Measurements from ENCODE around the gene DHRS1. TPM values are rescaled to one million over a fixed set of nuclear protein-coding genes. Genes with fewer than 3 reads are reported as not detected.

The DHRS1 gene
- total and polyA plus RNA-seq, 2 of the 4 experiments (the other 2 are of a cell fraction), result 15.8 to 38.6 TPM

DNA sequence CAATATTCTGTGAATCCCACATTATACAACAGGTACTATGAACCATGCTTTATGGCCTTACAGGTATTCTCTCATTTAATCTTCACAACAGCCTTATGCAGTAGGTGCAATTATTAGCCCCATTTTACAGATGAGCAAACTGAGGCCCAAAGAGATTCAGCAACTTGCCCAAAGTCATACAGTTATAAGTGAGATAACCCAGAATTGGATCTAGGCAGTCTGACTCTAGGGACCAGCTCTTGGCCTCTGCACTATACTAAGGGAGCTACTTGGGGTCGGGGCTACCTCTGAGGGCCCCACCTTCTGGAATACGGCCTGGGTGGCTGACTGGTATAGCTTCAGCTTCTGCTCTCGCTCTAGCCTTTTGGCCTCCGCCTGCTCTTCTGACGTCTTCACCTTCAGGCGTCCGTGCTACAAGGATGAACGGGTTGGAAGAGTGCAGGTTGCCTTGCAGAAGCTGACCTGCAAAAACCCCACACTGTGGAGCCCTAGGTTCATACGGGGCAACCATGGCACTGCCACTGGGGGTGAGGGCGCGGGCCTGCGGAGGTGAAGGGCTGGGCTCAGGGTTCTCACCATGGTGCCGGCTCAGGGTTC, 28.9 kb downstream of the DHRS1 start:
- Histone ChIP-seq H3K23ac (ENCODE audit: low read depth, low read length) (no peak overlapping the region), H2BK15ac (ENCODE audit: low read depth, low read length) (no peak overlapping the region), H3K4me3 (ENCODE audit: insufficient read depth, low read depth, low read length) (peak overlapping the region; percentile 63), H4K20me1 (ENCODE audit: insufficient read depth, low read length) (no peaks in the 10 kb centered on the region), H2AK9ac (replicated peaks; ENCODE audit: low read depth, low read length, poor library complexity) (peak overlapping the region; percentile 100), H3K27me3 (ENCODE audit: control insufficient read depth, insufficient read depth, low read length) (no peaks in the 10 kb centered on the region), H2BK20ac (ENCODE audit: low read depth, low read length) (no peak overlapping the region), H2AFZ (replicated peaks; ENCODE audit: low read length, poor library complexity) (peak overlapping the region; percentile 97), H3K9ac (ENCODE audit: low read depth, low read length) (peak overlapping the region; percentile 92), H3K4me2 (ENCODE audit: low read depth, low read length) (peak overlapping the region; percentile 88), H4K91ac (ENCODE audit: insufficient read depth, low read depth, low read length) (no peak overlapping the region; the same call in 1 of the 2 replicates), H4K5ac (ENCODE audit: low read depth, low read length) (peak overlapping the region; percentile 92), H2AK5ac (ENCODE audit: low read depth, low read length) (0 out of 2 replicates have a peak overlapping the region, but pooled peaks have one; percentile 40), H3K9me3 (ENCODE audit: control insufficient read depth, insufficient read depth, low read length) (no peaks in the 10 kb centered on the region), H3K18ac (ENCODE audit: low read depth, low read length) (peak overlapping the region; percentile 78; the same call in 1 of the 2 replicates), H4K8ac (ENCODE audit: low read depth in 2 of 2, low read length in 2 of 2) (peak overlapping the region; percentile 90 to 97; a peak in 3 of 4 replicates), H3K4me1 (ENCODE audit: control insufficient read depth, insufficient read depth, low read length) (peaks cover 5% of the 10 kb centered on the region; the same call in 1 of the 2 replicates), H3K36me3 (ENCODE audit: control insufficient read depth, insufficient read depth, low read length) (peaks cover 27% of the 10 kb centered on the region), H3K14ac (replicated peaks; ENCODE audit: low read depth, low read length) (peak overlapping the region; percentile 97), H3K56ac (ENCODE audit: extremely low read depth, insufficient read depth, low read length) (no peak overlapping the region; the same call in 1 of the 2 replicates), H3K9me1 (ENCODE audit: insufficient read depth, low read length) (peaks cover 5% of the 10 kb centered on the region; the same call in 1 of the 2 replicates), H3K4ac (ENCODE audit: low read depth, low read length) (peak overlapping the region; percentile 96), H2BK5ac (ENCODE audit: low read depth, low read length, poor library complexity, severe bottlenecking) (peak overlapping the region; percentile 90), H3K27ac (ENCODE audit: insufficient read depth, low read length) (peak overlapping the region; percentile 89), H3K79me1 (ENCODE audit: low read depth in 1 of 2, low read length in 2 of 2) (peaks cover 10 to 28% of the 10 kb centered on the region in 2 experiments), H2BK120ac (ENCODE audit: low read depth, low read length) (no peak overlapping the region)
- no peak for ATAC-seq (ENCODE audit: low read depth)
- dilution Hi-C loops (cut with HindIII; ENCODE audit: low sequenced_read_pairs, unreplicated experiment) (no loop called here), in situ Hi-C loops (cut with MboI; ENCODE audit: low sequenced_read_pairs) (no loop called here), intact Hi-C loops (cut with micrococcal nuclease) (loop anchor here (1.0 to 2.0 kb wide), 3 partner anchors 14 to 28 kb away; partner anchors contain the start of gene TINF2)
- CTCF ChIA-PET, result interaction anchor here (0.8 to 2.0 kb wide), 4 partner anchors 9 to 28 kb away, joined by 3 to 11 read pairs (median 4); partner anchors contain the start of gene TINF2
- POLR2A ChIA-PET (ENCODE audit: unreplicated experiment), result no interaction called here
- WGBS, 2 experiments (ENCODE audit: extremely low coverage in 2 of 2, insufficient read length in 1 of 2), result 76% methylated on average over 2 of the region's 13 CpGs; no CpG with 5 or more reads in 1 of the 2 experiments
- BruUV-seq (replicated peaks), result no TSS peak
- DNase-seq, result no peak
- TF ChIP-seq, protein P1, sequence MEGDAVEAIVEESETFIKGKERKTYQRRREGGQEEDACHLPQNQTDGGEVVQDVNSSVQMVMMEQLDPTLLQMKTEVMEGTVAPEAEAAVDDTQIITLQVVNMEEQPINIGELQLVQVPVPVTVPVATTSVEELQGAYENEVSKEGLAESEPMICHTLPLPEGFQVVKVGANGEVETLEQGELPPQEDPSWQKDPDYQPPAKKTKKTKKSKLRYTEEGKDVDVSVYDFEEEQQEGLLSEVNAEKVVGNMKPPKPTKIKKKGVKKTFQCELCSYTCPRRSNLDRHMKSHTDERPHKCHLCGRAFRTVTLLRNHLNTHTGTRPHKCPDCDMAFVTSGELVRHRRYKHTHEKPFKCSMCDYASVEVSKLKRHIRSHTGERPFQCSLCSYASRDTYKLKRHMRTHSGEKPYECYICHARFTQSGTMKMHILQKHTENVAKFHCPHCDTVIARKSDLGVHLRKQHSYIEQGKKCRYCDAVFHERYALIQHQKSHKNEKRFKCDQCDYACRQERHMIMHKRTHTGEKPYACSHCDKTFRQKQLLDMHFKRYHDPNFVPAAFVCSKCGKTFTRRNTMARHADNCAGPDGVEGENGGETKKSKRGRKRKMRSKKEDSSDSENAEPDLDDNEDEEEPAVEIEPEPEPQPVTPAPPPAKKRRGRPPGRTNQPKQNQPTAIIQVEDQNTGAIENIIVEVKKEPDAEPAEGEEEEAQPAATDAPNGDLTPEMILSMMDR (conservative IDR thresholded peaks at IDR 0.05; ENCODE audit: low read depth, low read length), result no peak
- TF ChIP-seq NFE2L2 (IDR thresholded peaks at IDR 0.05; ENCODE audit: low read depth, low read length) (no peak), POLR2A (IDR thresholded peaks at IDR 0.05; ENCODE audit: low read depth, low read length) (no peak), BHLHE40 (IDR thresholded peaks at IDR 0.05; ENCODE audit: low read depth, low read length) (no peak), RAD21 (IDR thresholded peaks at IDR 0.05; ENCODE audit: low read length) (no peak), CHD1 (IDR thresholded peaks at IDR 0.05; ENCODE audit: low read depth, low read length) (no peak), MAZ (IDR thresholded peaks at IDR 0.05; ENCODE audit: borderline replicate concordance, low read depth, low read length) (no peak), FOS (IDR thresholded peaks at IDR 0.05; ENCODE audit: low read depth, low read length) (no peak), RFX5 (IDR thresholded peaks at IDR 0.05; ENCODE audit: low read depth, low read length) (no peak), SMC3 (IDR thresholded peaks at IDR 0.05; ENCODE audit: low read depth, low read length) (no peak), MAFK (IDR thresholded peaks at IDR 0.05; ENCODE audit: low read depth, low read length) (no peak), MXI1 (IDR thresholded peaks at IDR 0.05; ENCODE audit: borderline replicate concordance, low read depth, low read length) (no peak), RCOR1 (IDR thresholded peaks at IDR 0.05; ENCODE audit: insufficient replicate concordance, low read length) (no peak)
- TF ChIP-seq, protein P2, sequence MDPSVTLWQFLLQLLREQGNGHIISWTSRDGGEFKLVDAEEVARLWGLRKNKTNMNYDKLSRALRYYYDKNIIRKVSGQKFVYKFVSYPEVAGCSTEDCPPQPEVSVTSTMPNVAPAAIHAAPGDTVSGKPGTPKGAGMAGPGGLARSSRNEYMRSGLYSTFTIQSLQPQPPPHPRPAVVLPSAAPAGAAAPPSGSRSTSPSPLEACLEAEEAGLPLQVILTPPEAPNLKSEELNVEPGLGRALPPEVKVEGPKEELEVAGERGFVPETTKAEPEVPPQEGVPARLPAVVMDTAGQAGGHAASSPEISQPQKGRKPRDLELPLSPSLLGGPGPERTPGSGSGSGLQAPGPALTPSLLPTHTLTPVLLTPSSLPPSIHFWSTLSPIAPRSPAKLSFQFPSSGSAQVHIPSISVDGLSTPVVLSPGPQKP (IDR thresholded peaks at IDR 0.05; ENCODE audit: borderline replicate concordance, low read depth, low read length), result no peak
- TF ChIP-seq, protein P3, sequence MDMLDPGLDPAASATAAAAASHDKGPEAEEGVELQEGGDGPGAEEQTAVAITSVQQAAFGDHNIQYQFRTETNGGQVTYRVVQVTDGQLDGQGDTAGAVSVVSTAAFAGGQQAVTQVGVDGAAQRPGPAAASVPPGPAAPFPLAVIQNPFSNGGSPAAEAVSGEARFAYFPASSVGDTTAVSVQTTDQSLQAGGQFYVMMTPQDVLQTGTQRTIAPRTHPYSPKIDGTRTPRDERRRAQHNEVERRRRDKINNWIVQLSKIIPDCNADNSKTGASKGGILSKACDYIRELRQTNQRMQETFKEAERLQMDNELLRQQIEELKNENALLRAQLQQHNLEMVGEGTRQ (IDR thresholded peaks at IDR 0.05; ENCODE audit: low read depth, low read length), result no peak
